ENCODE measurements around the gene NFX1.
"Not testable (repeated sequence)": the region's sequence is repeated elsewhere in the genome, so short reads cannot be mapped to it uniquely, and the experiment has no call there.

NFX1 gene

GRCh38 chr9:33332956-33333355 lies 42.6 kb downstream of the NFX1 start:
- intact Hi-C loops (cut with DNase I); DNase-seq: not testable (repeated sequence)

- DNase-seq, result no peak
- intact Hi-C loops (cut with DNase I), result no loop called here
Observed at GRCh38 chr9:33340186-33340585, 49.9 kb downstream of the NFX1 start.

GRCh38 chr9:33341182-33341581 lies 50.9 kb downstream of the NFX1 start:
- no peak for DNase-seq
- intact Hi-C loops (cut with DNase I), result no loop called here

- DNase-seq, result no peak
- intact Hi-C loops (cut with DNase I), result no loop called here
Observed at GRCh38 chr9:33344145-33344544, 53.8 kb downstream of the NFX1 start.

GRCh38 chr9:33346564-33346963 lies 56.2 kb downstream of the NFX1 start:
- intact Hi-C loops (cut with DNase I), result no loop called here
- no peak for DNase-seq

- intact Hi-C loops (cut with DNase I), result no loop called here
- DNase-seq, result no peak
Observed at GRCh38 chr9:33348998-33349397, 58.7 kb downstream of the NFX1 start.

- intact Hi-C loops (cut with DNase I), result no loop called here
- DNase-seq, result no peak
Observed at GRCh38 chr9:33349743-33350142, 59.4 kb downstream of the NFX1 start.

- DNase-seq, result no peak
- intact Hi-C loops (cut with DNase I), result no loop called here
Observed at GRCh38 chr9:33350310-33350709, 60.0 kb downstream of the NFX1 start.

GRCh38 chr9:33351547-33351946 lies 61.2 kb downstream of the NFX1 start:
- no peak for DNase-seq
- intact Hi-C loops (cut with DNase I), result no loop called here

GRCh38 chr9:33354651-33355211 lies 64.4 kb downstream of the NFX1 start:
- intact Hi-C loops (cut with DNase I), result no loop called here
- no peak for DNase-seq

GRCh38 chr9:33355933-33356332 lies 65.6 kb downstream of the NFX1 start:
- intact Hi-C loops (cut with DNase I), result no loop called here
- DNase-seq, result no peak

GRCh38 chr9:33358641-33359040 lies 68.3 kb downstream of the NFX1 start:
- DNase-seq; intact Hi-C loops (cut with DNase I): not testable (repeated sequence)

GRCh38 chr9:33364127-33364526 lies 73.8 kb downstream of the NFX1 start:
- no peak for DNase-seq
- intact Hi-C loops (cut with DNase I), result no loop called here

GRCh38 chr9:33364814-33365213 lies 74.5 kb downstream of the NFX1 start:
- DNase-seq; intact Hi-C loops (cut with DNase I): not testable (repeated sequence)

- DNase-seq, result no peak
- intact Hi-C loops (cut with DNase I), result no loop called here
Observed at GRCh38 chr9:33366979-33367480, 76.7 kb downstream of the NFX1 start.

- intact Hi-C loops (cut with DNase I), result loop anchor here (5.0 kb wide), 1 partner anchor 94 kb away; no protein-coding TSS in a partner anchor
- peak in 1 of 42 donors; percentile 7 for DNase-seq
Observed at GRCh38 chr9:33372900-33373299, 82.6 kb downstream of the NFX1 start.

- intact Hi-C loops (cut with DNase I), result loop anchor here (5.0 kb wide), 1 partner anchor 93 kb away; no protein-coding TSS in a partner anchor
- DNase-seq, result peak in 1 of 42 donors; percentile 2
Observed at GRCh38 chr9:33374190-33374589, 83.9 kb downstream of the NFX1 start.

- DNase-seq, result peak; percentile 51 to 92 (median 78)
- intact Hi-C loops (cut with DNase I), result loop anchor here (5.0 kb wide), 1 partner anchor 93 kb away; no protein-coding TSS in a partner anchor
Observed at GRCh38 chr9:33374634-33375237, 84.4 kb downstream of the NFX1 start.

- DNase-seq, result peak in 10 of 42 donors; percentile 14 to 55 (median 28)
- intact Hi-C loops (cut with DNase I), result no loop called here
Observed at GRCh38 chr9:33375238-33375840, 85.0 kb downstream of the NFX1 start.

- peak in 1 of 42 donors; percentile 18 for DNase-seq
- intact Hi-C loops (cut with DNase I), result no loop called here
Observed at GRCh38 chr9:33375841-33376321, 85.6 kb downstream of the NFX1 start.

All from head of caudate nucleus (tissue), 42 donors.